SHP77 treated with DMSO at 0.1 percent for 48 hours (cell line): ENCODE data around the gene RAP2B.
"Not testable (repeated sequence)": the region's sequence is repeated elsewhere in the genome, so short reads cannot be mapped to it uniquely, and the experiment has no call there.

Experiments used
- DNase-seq: peaks from one replicate; lab custom pipeline; 2025; lab: John Stamatoyannopoulos, UW

The RAP2B gene

GRCh38 chr3:153193786-153194476 is 31.9 kb downstream of the RAP2B start:
- DNase-seq, result not testable (repeated sequence)

- DNase-seq, result no peak
Measured at GRCh38 chr3:153195349-153195879, 33.4 kb downstream of the RAP2B start.

- no peak for DNase-seq
Measured at GRCh38 chr3:153209596-153209995, 47.6 kb downstream of the RAP2B start.

- DNase-seq, result no peak
Measured at GRCh38 chr3:153210146-153210545, 48.1 kb downstream of the RAP2B start.

GRCh38 chr3:153210660-153211059 is 48.6 kb downstream of the RAP2B start:
- DNase-seq, result no peak

GRCh38 chr3:153215497-153215896 is 53.5 kb downstream of the RAP2B start:
- no peak for DNase-seq

- DNase-seq, result no peak
Measured at GRCh38 chr3:153215966-153216365, 53.9 kb downstream of the RAP2B start.

- DNase-seq, result no peak
Measured at GRCh38 chr3:153216928-153217327, 54.9 kb downstream of the RAP2B start.

- DNase-seq, result no peak
Measured at GRCh38 chr3:153219146-153219545, 57.1 kb downstream of the RAP2B start.
